AML-193 (cell line): Measurements from ENCODE around the gene CREB3L1.

Experiments used
- DNase-seq, 2 experiments: peaks; one replicate each; lab custom pipeline; 2025; lab: John Stamatoyannopoulos, UW

The CREB3L1 gene

GRCh38 chr11:46327829-46328228 is 50.4 kb downstream of the CREB3L1 start:
- DNase-seq: no peak

GRCh38 chr11:46330154-46330553 is 52.7 kb downstream of the CREB3L1 start:
- no peak for DNase-seq

GRCh38 chr11:46330563-46331281 is 53.3 kb downstream of the CREB3L1 start:
- DNase-seq: no peak

GRCh38 chr11:46331282-46331984 is 54.0 kb downstream of the CREB3L1 start:
- DNase-seq: no peak

GRCh38 chr11:46332093-46332567 is 54.7 kb downstream of the CREB3L1 start:
- no peak for DNase-seq

GRCh38 chr11:46332568-46333393 is 55.3 kb downstream of the CREB3L1 start:
- no peak for DNase-seq

GRCh38 chr11:46333394-46333947 is 56.0 kb downstream of the CREB3L1 start:
- DNase-seq: no peak

- DNase-seq: no peak
Observed at GRCh38 chr11:46334211-46334610, 56.7 kb downstream of the CREB3L1 start.

- DNase-seq: no peak
Observed at GRCh38 chr11:46335271-46335670, 57.8 kb downstream of the CREB3L1 start.

- DNase-seq: no peak
Observed at GRCh38 chr11:46335890-46336562, 58.6 kb downstream of the CREB3L1 start.

GRCh38 chr11:46336563-46337180 is 59.2 kb downstream of the CREB3L1 start:
- peak; percentile 94 to 96 for DNase-seq

- DNase-seq: no peak
Observed at GRCh38 chr11:46337626-46338345, 60.3 kb downstream of the CREB3L1 start.

- no peak for DNase-seq
Observed at GRCh38 chr11:46338636-46338987, 61.1 kb downstream of the CREB3L1 start.

- no peak for DNase-seq
Observed at GRCh38 chr11:46338988-46339666, 61.7 kb downstream of the CREB3L1 start.

GRCh38 chr11:46339816-46340215 is 62.4 kb downstream of the CREB3L1 start:
- DNase-seq: peak; percentile 31 to 38

- no peak for DNase-seq
Observed at GRCh38 chr11:46341454-46341853, 64.0 kb downstream of the CREB3L1 start.

- DNase-seq: peak; percentile 80 to 87
Observed at GRCh38 chr11:46342239-46342638, 64.8 kb downstream of the CREB3L1 start.

- no peak for DNase-seq
Observed at GRCh38 chr11:46343520-46343919, 66.1 kb downstream of the CREB3L1 start.

GRCh38 chr11:46345131-46345597 is 67.7 kb downstream of the CREB3L1 start:
- peak; percentile 82 to 87 for DNase-seq
